Stimulated activated CD4-positive, alpha-beta T cell treated with anti-CD3 and anti-CD28 coated beads, TNF-alpha, amount 100 ng/mL, for 4 hours (primary cell): ENCODE data around the gene CFD.
"Not testable (repeated sequence)": the region's sequence is repeated elsewhere in the genome, so short reads cannot be mapped to it uniquely, and the experiment has no call there.

Experiments used
- DNase-seq, 3 experiments: peaks; one replicate each; pipeline ENCODE4 v3.0.0-alpha.2; 2020; ENCODE audit warnings: low read depth in 3 of 3

The CFD gene

GRCh38 chr19:858868-859843, at the start of gene CFD:
Gene CFD (plus strand): TSS chr19:859664. CDS start chr19:859690, 26 bp downstream.
- no peak for DNase-seq

- DNase-seq: no peak
These were observed 49.2 kb upstream of the CFD start for GRCh38 chr19:810077-810855.

- DNase-seq: no peak
These were observed 48.5 kb upstream of the CFD start for GRCh38 chr19:810883-811489.

GRCh38 chr19:811506-812048, 47.9 kb upstream of the CFD start:
- no peak for DNase-seq

- no peak for DNase-seq
These were observed 47.3 kb upstream of the CFD start for GRCh38 chr19:812049-812746.

- no peak for DNase-seq
These were observed 46.7 kb upstream of the CFD start for GRCh38 chr19:812747-813218.

- DNase-seq: no peak
These were observed 46.0 kb upstream of the CFD start for GRCh38 chr19:813219-814151.

GRCh38 chr19:814152-815078, 45.0 kb upstream of the CFD start:
- no peak for DNase-seq

- DNase-seq: no peak
These were observed 44.2 kb upstream of the CFD start for GRCh38 chr19:815079-815774.

GRCh38 chr19:815775-816499, 43.5 kb upstream of the CFD start:
- no peak for DNase-seq

- DNase-seq: no peak
These were observed 43.0 kb upstream of the CFD start for GRCh38 chr19:816500-816857.

GRCh38 chr19:820212-820611, 39.3 kb upstream of the CFD start:
- not testable (repeated sequence) for DNase-seq

GRCh38 chr19:821231-821824, 38.1 kb upstream of the CFD start:
- no peak for DNase-seq

- DNase-seq: no peak
These were observed 37.5 kb upstream of the CFD start, which contains the start of gene PLPPR3 for GRCh38 chr19:821825-822503. Gene PLPPR3 (minus strand): TSS chr19:821955. CDS start chr19:821559, 396 bp downstream.

GRCh38 chr19:823565-824121, 35.8 kb upstream of the CFD start:
- no peak for DNase-seq

- DNase-seq: no peak
These were observed 34.6 kb upstream of the CFD start for GRCh38 chr19:824885-825284.
